Endothelial cell of umbilical vein (primary cell): ENCODE measurements around the gene AMFR. TPM values are rescaled to one million over a fixed set of nuclear protein-coding genes. Genes with fewer than 3 reads are reported as not detected.

ENCODE experiments used
- BruUV-seq: library from RNA; stranded (reverse); fragments of 400-500 nt; replicated peaks from 2 replicates; lab custom pipeline; 2021; lab: Mats Ljungman, UMichigan
- CTCF ChIA-PET: fragments of 300-600, 350-600 bp; sonication (Branson Sonifier 250); formaldehyde crosslinking; loops from one replicate; lab custom pipeline; 2021; ENCODE audit warnings: antibody characterized with exemption, inconsistent platforms; lab: Charles Lee
- POLR2A ChIA-PET: fragments of 300-600, 350-600 bp; sonication (Branson Sonifier 250); formaldehyde crosslinking; loops from one replicate; lab custom pipeline; 2021; ENCODE audit warnings: antibody characterized with exemption, inconsistent platforms; lab: Charles Lee
- DNase-seq: peaks from one replicate; pipeline ENCODE4 v3.0.0-alpha.2; 2011; ENCODE audit warnings: low read depth, low spot score
- FAIRE-seq: peaks from 2 replicates; lab custom pipeline; 2011; peaks lifted over from hg19 to GRCh38; lab: Jason Lieb, UNC
- H2AFZ ChIP-seq: 2 replicates; pipeline ENCODE4 v1.6.0; 2012; ENCODE audit warnings: low read depth, low read length, control low read depth, inconsistent platforms
- H3K27ac ChIP-seq: 2 replicates; pipeline ENCODE4 v1.5.1; 2011; ENCODE audit warnings: low read depth, mild to moderate bottlenecking, control low read depth, low read length, moderate library complexity; ENCODE audit not compliant: insufficient read depth
- H3K27me3 ChIP-seq, 2 experiments: 2 replicates each; pipeline versions ENCODE4 v1.6.0 to v1.6.1; 2011; ENCODE audit warnings: low read length in 2 of 2, mixed read lengths in 1 of 2; ENCODE audit not compliant: control insufficient read depth in 2 of 2, insufficient read depth in 2 of 2
- H3K36me3 ChIP-seq, 2 experiments: 2 replicates in 1 of 2; 3 replicates in 1 of 2; pipeline ENCODE4 v1.5.1; 2011; ENCODE audit warnings: low read length in 2 of 2, mild to moderate bottlenecking in 1 of 2, moderate library complexity in 1 of 2; ENCODE audit not compliant: control insufficient read depth in 2 of 2, insufficient read depth in 2 of 2; ENCODE audit errors: extremely low read depth in 1 of 2
- H3K4me1 ChIP-seq: 3 replicates; pipeline ENCODE4 v1.5.1; 2011; ENCODE audit warnings: mild to moderate bottlenecking, low read length; ENCODE audit not compliant: control insufficient read depth, insufficient read depth; ENCODE audit errors: extremely low read depth
- H3K4me2 ChIP-seq: 2 replicates; pipeline ENCODE4 v1.6.1; 2011; ENCODE audit warnings: low read length, control low read depth, mixed read lengths; ENCODE audit not compliant: insufficient read depth
- H3K4me3 ChIP-seq, 3 experiments: fragments of 200-600 bp in 1 of 3; sonication (generic), shearing (Covaris generic) in 1 of 3; replicated peaks in 1 of 3; 2 replicates each; pipeline ENCODE4 v1.5.1; 2011 to 2016; ENCODE audit warnings: control low read depth in 3 of 3, low read length in 3 of 3, mild to moderate bottlenecking in 2 of 3, inconsistent platforms in 1 of 3, low read depth in 1 of 3, moderate library complexity in 1 of 3; ENCODE audit not compliant: insufficient read depth in 1 of 3
- H3K79me2 ChIP-seq: 2 replicates; pipeline ENCODE4 v1.6.0; 2012; ENCODE audit warnings: low read length, inconsistent platforms; ENCODE audit not compliant: control insufficient read depth, insufficient read depth
- H3K9ac ChIP-seq: replicated peaks from 2 replicates; pipeline ENCODE3; 2011; ENCODE audit warnings: low read length, control low read depth; ENCODE audit not compliant: insufficient read depth; ENCODE audit errors: extremely low read depth
- H3K9me1 ChIP-seq: replicated peaks from 3 replicates; pipeline ENCODE4 v1.6.0; 2011; ENCODE audit warnings: mild to moderate bottlenecking, low read length; ENCODE audit not compliant: control insufficient read depth, insufficient read depth; ENCODE audit errors: extremely low read depth
- H3K9me3 ChIP-seq: replicated peaks from 2 replicates; pipeline ENCODE4 v1.5.1; 2012; ENCODE audit warnings: low read length, inconsistent platforms; ENCODE audit not compliant: control insufficient read depth, insufficient read depth
- H4K20me1 ChIP-seq: replicated peaks from 2 replicates; pipeline ENCODE3; 2011; ENCODE audit warnings: mild to moderate bottlenecking, low read length; ENCODE audit not compliant: control insufficient read depth, insufficient read depth; ENCODE audit errors: extremely low read depth
- EZH2 ChIP-seq: IDR thresholded peaks from 2 replicates; pipeline ENCODE4 v1.6.1; 2012; ENCODE audit warnings: borderline replicate concordance, low read depth, mild to moderate bottlenecking, moderate library complexity, low read length, inconsistent platforms; ENCODE audit not compliant: severe bottlenecking
- FOS ChIP-seq: IDR thresholded peaks from 2 replicates; pipeline ENCODE4 v1.6.1; 2011; ENCODE audit warnings: mild to moderate bottlenecking, low read length, moderate library complexity, borderline replicate concordance; ENCODE audit not compliant: insufficient read depth
- GATA2 ChIP-seq: IDR thresholded peaks from 2 replicates; pipeline ENCODE4 v1.7.0; 2011; ENCODE audit warnings: low read depth, mild to moderate bottlenecking, moderate library complexity, mixed read lengths, low read length; ENCODE audit not compliant: insufficient read length, insufficient read depth
- JUN ChIP-seq: IDR thresholded peaks from 2 replicates; pipeline ENCODE4 v1.6.1; 2011; ENCODE audit warnings: borderline replicate concordance, low read depth; ENCODE audit not compliant: insufficient read length, insufficient read depth
- MYC ChIP-seq: IDR thresholded peaks from one replicate; pipeline ENCODE4 v1.6.1; 2011; ENCODE audit warnings: mild to moderate bottlenecking, low read depth, low read length
- POLR2A ChIP-seq: IDR thresholded peaks from 2 replicates; pipeline ENCODE4 v1.6.1; 2012; ENCODE audit warnings: low read depth, mild to moderate bottlenecking, control low read depth, low read length
- POLR2AphosphoS5 ChIP-seq: IDR thresholded peaks from 2 replicates; pipeline ENCODE4 v1.6.1; 2012; ENCODE audit warnings: low read depth, mild to moderate bottlenecking, control low read depth, low read length, moderate library complexity; ENCODE audit not compliant: insufficient read depth
- dilution Hi-C: fragments of 300-500 bp; cut with MboI; formaldehyde crosslinking; loops from one replicate; pipeline ENCODE4 v1.15.0; 2019; ENCODE audit warnings: low sequenced_read_pairs; ENCODE audit not compliant: extremely low pct_ligation_motif_present
- intact Hi-C: fragments of 100-400 bp; cut with micrococcal nuclease; formaldehyde crosslinking; loops from one replicate; pipeline ENCODE4 v1.10.0; 2022
- polyA plus RNA-seq, 4 experiments: library from polyadenylated mRNA; depleted of rRNA in 3 of 4; stranded (reverse) in 3 of 4; unstranded in 1 of 4; fragments of >200 nt; gene quantifications; 2 replicates each; pipeline versions ENCODE4 v1.2.1 to v1.2.3, GENCODE V29; 2011 to 2012; ENCODE audit warnings: missing spikeins in 1 of 4
- total RNA-seq: library from RNA; stranded (reverse); gene quantifications from 2 replicates; pipeline ENCODE4 v1.2.3, GENCODE V29; 2021
- TF ChIP-seq, protein P1 (sequence below), 2 donors: IDR thresholded peaks; 1 replicate in 1 of 2; 2 replicates in 1 of 2; pipeline ENCODE4 v1.5.1; 2011; ENCODE audit warnings: low read length in 2 of 2, mild to moderate bottlenecking in 2 of 2, moderate library complexity in 2 of 2, control low read depth in 1 of 2, inconsistent platforms in 1 of 2, low read depth in 1 of 2; ENCODE audit not compliant: insufficient read depth in 1 of 2; ENCODE audit errors: extremely low read depth in 1 of 2
- TF ChIP-seq, protein P2 (sequence below): IDR thresholded peaks from 2 replicates; pipeline ENCODE4 v1.6.1; 2011; ENCODE audit not compliant: insufficient read depth, insufficient read length

Gene AMFR
- total and polyA plus RNA-seq, 2 donors (not counting 3 experiments of a cell fraction or from before 2014, with no cell fraction given), result 66.5 to 71.7 TPM

DNA sequence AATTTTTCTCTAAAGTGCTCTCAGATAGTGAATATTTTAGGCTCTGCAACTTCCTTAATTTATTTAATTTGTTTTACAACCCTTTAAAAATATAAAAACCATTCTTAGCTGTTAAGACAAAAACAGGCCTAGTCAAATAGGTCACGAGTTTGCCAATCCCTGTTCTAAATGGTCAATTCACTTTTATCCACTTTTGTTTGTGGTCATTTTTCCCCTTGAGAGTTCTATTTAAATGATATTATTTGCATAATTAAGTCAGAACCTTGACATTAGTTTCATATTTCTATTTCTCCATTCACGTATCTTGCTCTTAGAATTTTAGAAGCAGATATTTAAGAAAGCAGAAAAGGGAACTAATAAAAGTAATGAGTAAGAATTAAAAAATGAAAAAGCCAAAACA is 4.0 kb downstream of the AMFR start:
- Histone ChIP-seq H3K36me3 (no peaks in the 10 kb centered on the region), H3K9me1 (no peaks in the 10 kb centered on the region), H3K4me2 (no peak overlapping the region), H3K79me2 (peaks cover 76% of the 10 kb centered on the region), H4K20me1 (peaks cover 2% of the 10 kb centered on the region), H3K27me3 (no peaks in the 10 kb centered on the region), H3K27ac (no peak overlapping the region), H3K4me3 (no peak overlapping the region), H2AFZ (no peak overlapping the region), H3K9me3 (no peaks in the 10 kb centered on the region), H3K9ac (no peak overlapping the region), H3K4me1 (peaks cover 13% of the 10 kb centered on the region)
- TF ChIP-seq GATA2 (no peak), JUN (no peak), MYC (no peak), FOS (no peak), POLR2AphosphoS5 (no peak), EZH2 (no peak), POLR2A (no peak)
- TF ChIP-seq, protein P1, sequence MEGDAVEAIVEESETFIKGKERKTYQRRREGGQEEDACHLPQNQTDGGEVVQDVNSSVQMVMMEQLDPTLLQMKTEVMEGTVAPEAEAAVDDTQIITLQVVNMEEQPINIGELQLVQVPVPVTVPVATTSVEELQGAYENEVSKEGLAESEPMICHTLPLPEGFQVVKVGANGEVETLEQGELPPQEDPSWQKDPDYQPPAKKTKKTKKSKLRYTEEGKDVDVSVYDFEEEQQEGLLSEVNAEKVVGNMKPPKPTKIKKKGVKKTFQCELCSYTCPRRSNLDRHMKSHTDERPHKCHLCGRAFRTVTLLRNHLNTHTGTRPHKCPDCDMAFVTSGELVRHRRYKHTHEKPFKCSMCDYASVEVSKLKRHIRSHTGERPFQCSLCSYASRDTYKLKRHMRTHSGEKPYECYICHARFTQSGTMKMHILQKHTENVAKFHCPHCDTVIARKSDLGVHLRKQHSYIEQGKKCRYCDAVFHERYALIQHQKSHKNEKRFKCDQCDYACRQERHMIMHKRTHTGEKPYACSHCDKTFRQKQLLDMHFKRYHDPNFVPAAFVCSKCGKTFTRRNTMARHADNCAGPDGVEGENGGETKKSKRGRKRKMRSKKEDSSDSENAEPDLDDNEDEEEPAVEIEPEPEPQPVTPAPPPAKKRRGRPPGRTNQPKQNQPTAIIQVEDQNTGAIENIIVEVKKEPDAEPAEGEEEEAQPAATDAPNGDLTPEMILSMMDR (IDR thresholded peaks at IDR 0.05; ENCODE audit: extremely low read depth in 1 of 2, insufficient read depth in 1 of 2, low read depth in 1 of 2, low read length in 2 of 2), result no peak
- TF ChIP-seq, protein P2, sequence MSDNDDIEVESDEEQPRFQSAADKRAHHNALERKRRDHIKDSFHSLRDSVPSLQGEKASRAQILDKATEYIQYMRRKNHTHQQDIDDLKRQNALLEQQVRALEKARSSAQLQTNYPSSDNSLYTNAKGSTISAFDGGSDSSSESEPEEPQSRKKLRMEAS, result no peak
- DNase-seq, result no peak
- ChIA-PET POLR2A (no interaction called here), CTCF (no interaction called here)
- BruUV-seq, result no TSS peak
- intact Hi-C loops (no loop called here), dilution Hi-C loops (no loop called here)
- no peak for FAIRE-seq
